Measurements from ENCODE around the gene PARD3. TPM values are rescaled to one million over a fixed set of nuclear protein-coding genes. Genes with fewer than 3 reads are reported as not detected.
"Not testable (repeated sequence)": the region's sequence is repeated elsewhere in the genome, so short reads cannot be mapped to it uniquely, and the experiment has no call there.

PARD3 gene
- total RNA-seq, 2 experiments from 2014 or later = 2.2 to 2.8 TPM

GRCh38 chr10:34748357-34748756, 66.7 kb downstream of the PARD3 start:
- intact Hi-C loops (cut with DNase I, micrococcal nuclease) = no loop called here
- H3K4me3 Mint-ChIP-seq = no peak overlapping the region
- ChIA-PET CTCF (interaction anchor here (0.6 to 1.2 kb wide), 2 partner anchors 15 to 54 kb away, joined by 3 to 4 read pairs; no protein-coding TSS in a partner anchor), POLR2A (no interaction called here)
- ATAC-seq (no peak), DNase-seq (no peak)
- no peaks in the 10 kb centered on the region for H3K4me1 Mint-ChIP-seq
- no peaks in the 10 kb centered on the region for H3K9me3 Mint-ChIP-seq (ENCODE audit: low read depth)
- peaks cover 7% of the 10 kb centered on the region for H3K27me3 Mint-ChIP-seq
- H3K36me3 Mint-ChIP-seq (ENCODE audit: low read depth) = no peaks in the 10 kb centered on the region
- H3K27ac Mint-ChIP-seq = no peak overlapping the region

- ChIA-PET POLR2A (no interaction called here), CTCF (no interaction called here)
- Mint-ChIP-seq H3K9me3 (ENCODE audit: low read depth) (no peaks in the 10 kb centered on the region), H3K27ac (no peak overlapping the region), H3K4me1 (no peaks in the 10 kb centered on the region), H3K27me3 (peaks cover 12% of the 10 kb centered on the region), H3K36me3 (ENCODE audit: low read depth) (no peaks in the 10 kb centered on the region), H3K4me3 (no peak overlapping the region)
- no peak for ATAC-seq
- no peak for DNase-seq
- intact Hi-C loops (cut with DNase I, micrococcal nuclease) = no loop called here
Measured at GRCh38 chr10:34746094-34746493, 69.0 kb downstream of the PARD3 start.

GRCh38 chr10:34745244-34745643, 69.9 kb downstream of the PARD3 start:
- Mint-ChIP-seq H3K27ac (no peak overlapping the region), H3K4me1 (no peaks in the 10 kb centered on the region), H3K9me3 (ENCODE audit: low read depth) (no peaks in the 10 kb centered on the region), H3K36me3 (ENCODE audit: low read depth) (no peaks in the 10 kb centered on the region), H3K4me3 (no peak overlapping the region), H3K27me3 (peaks cover 14% of the 10 kb centered on the region)
- no peak for ATAC-seq
- no peak for DNase-seq
- intact Hi-C loops (cut with DNase I, micrococcal nuclease) = no loop called here
- CTCF ChIA-PET = no interaction called here
- POLR2A ChIA-PET = no interaction called here

- ATAC-seq (no peak), DNase-seq (no peak)
- ChIA-PET POLR2A (no interaction called here), CTCF (no interaction called here)
- intact Hi-C loops (cut with DNase I, micrococcal nuclease) = no loop called here
- H3K27ac Mint-ChIP-seq = no peak overlapping the region
- H3K9me3 Mint-ChIP-seq (ENCODE audit: low read depth) = no peaks in the 10 kb centered on the region
- no peak overlapping the region for H3K4me3 Mint-ChIP-seq
- peaks cover 3% of the 10 kb centered on the region for H3K4me1 Mint-ChIP-seq
- peaks cover 2% of the 10 kb centered on the region for H3K36me3 Mint-ChIP-seq (ENCODE audit: low read depth)
- H3K27me3 Mint-ChIP-seq = peaks cover 17% of the 10 kb centered on the region
Measured at GRCh38 chr10:34744590-34744989, 70.5 kb downstream of the PARD3 start.

GRCh38 chr10:34743814-34744213, 71.3 kb downstream of the PARD3 start:
- Mint-ChIP-seq H3K27me3 (peaks cover 14% of the 10 kb centered on the region), H3K9me3 (ENCODE audit: low read depth) (no peaks in the 10 kb centered on the region), H3K36me3 (ENCODE audit: low read depth) (peaks cover 2% of the 10 kb centered on the region), H3K4me3 (no peak overlapping the region), H3K4me1 (peaks cover 3% of the 10 kb centered on the region), H3K27ac (no peak overlapping the region)
- ChIA-PET POLR2A (no interaction called here), CTCF (no interaction called here)
- DNase-seq (no peak), ATAC-seq (no peak)
- intact Hi-C loops (cut with DNase I, micrococcal nuclease) = no loop called here

GRCh38 chr10:34742456-34742855, 72.6 kb downstream of the PARD3 start:
- peaks cover 3% of the 10 kb centered on the region for H3K4me1 Mint-ChIP-seq
- ChIA-PET CTCF (no interaction called here), POLR2A (no interaction called here)
- ATAC-seq (no peak), DNase-seq (no peak)
- no peak overlapping the region for H3K4me3 Mint-ChIP-seq
- no peak overlapping the region for H3K27ac Mint-ChIP-seq
- peaks cover 18% of the 10 kb centered on the region for H3K27me3 Mint-ChIP-seq
- H3K9me3 Mint-ChIP-seq (ENCODE audit: low read depth) = no peaks in the 10 kb centered on the region
- intact Hi-C loops (cut with DNase I, micrococcal nuclease) = no loop called here
- peaks cover 2% of the 10 kb centered on the region for H3K36me3 Mint-ChIP-seq (ENCODE audit: low read depth)

- peaks cover 21% of the 10 kb centered on the region for H3K27me3 Mint-ChIP-seq
- H3K36me3 Mint-ChIP-seq (ENCODE audit: low read depth); intact Hi-C loops (cut with DNase I, micrococcal nuclease); POLR2A ChIA-PET; DNase-seq; H3K27ac Mint-ChIP-seq; H3K9me3 Mint-ChIP-seq (ENCODE audit: low read depth); H3K4me3 Mint-ChIP-seq; H3K4me1 Mint-ChIP-seq; ATAC-seq: not testable (repeated sequence)
- CTCF ChIA-PET = interaction anchor here (0.7 to 1.4 kb wide), 2 partner anchors 18 to 616 kb away, joined by 3 to 4 read pairs; no protein-coding TSS in a partner anchor
Measured at GRCh38 chr10:34741087-34741486, 74.0 kb downstream of the PARD3 start.

- intact Hi-C loops (cut with DNase I, micrococcal nuclease) = no loop called here
- CTCF ChIA-PET = interaction anchor here (0.5 to 1.4 kb wide), 2 partner anchors 15 to 17 kb away, joined by 3 read pairs; no protein-coding TSS in a partner anchor
- no peak overlapping the region for H3K27ac Mint-ChIP-seq
- H3K4me3 Mint-ChIP-seq = no peak overlapping the region
- DNase-seq = no peak
- peaks cover 3% of the 10 kb centered on the region for H3K4me1 Mint-ChIP-seq
- peaks cover 21% of the 10 kb centered on the region for H3K27me3 Mint-ChIP-seq
- H3K36me3 Mint-ChIP-seq (ENCODE audit: low read depth) = peaks cover 2% of the 10 kb centered on the region
- no peak for ATAC-seq
- POLR2A ChIA-PET = no interaction called here
- H3K9me3 Mint-ChIP-seq (ENCODE audit: low read depth) = no peaks in the 10 kb centered on the region
Measured at GRCh38 chr10:34740321-34740720, 74.8 kb downstream of the PARD3 start.

- no peak for DNase-seq
- POLR2A ChIA-PET = no interaction called here
- no peaks in the 10 kb centered on the region for H3K9me3 Mint-ChIP-seq (ENCODE audit: low read depth)
- H3K4me1 Mint-ChIP-seq = peaks cover 3% of the 10 kb centered on the region
- peaks cover 21% of the 10 kb centered on the region for H3K27me3 Mint-ChIP-seq
- intact Hi-C loops (cut with DNase I, micrococcal nuclease) = no loop called here
- ATAC-seq = no peak
- H3K4me3 Mint-ChIP-seq = no peak overlapping the region
- H3K36me3 Mint-ChIP-seq (ENCODE audit: low read depth) = peaks cover 2% of the 10 kb centered on the region
- no peak overlapping the region for H3K27ac Mint-ChIP-seq
- CTCF ChIA-PET = interaction anchor here (0.5 to 1.4 kb wide), 2 partner anchors 16 kb away, joined by 3 read pairs; no protein-coding TSS in a partner anchor
Measured at GRCh38 chr10:34739915-34740314, 75.2 kb downstream of the PARD3 start.

GRCh38 chr10:34737772-34738169, 77.3 kb downstream of the PARD3 start:
- H3K4me3 Mint-ChIP-seq = no peak overlapping the region
- H3K9me3 Mint-ChIP-seq (ENCODE audit: low read depth) = no peaks in the 10 kb centered on the region
- POLR2A ChIA-PET = no interaction called here
- no peak for ATAC-seq
- H3K27ac Mint-ChIP-seq = no peak overlapping the region
- intact Hi-C loops (cut with DNase I, micrococcal nuclease) = no loop called here
- no peak for DNase-seq
- H3K27me3 Mint-ChIP-seq = peaks cover 16% of the 10 kb centered on the region
- peaks cover 2% of the 10 kb centered on the region for H3K36me3 Mint-ChIP-seq (ENCODE audit: low read depth)
- CTCF ChIA-PET = no interaction called here
- peaks cover 5% of the 10 kb centered on the region for H3K4me1 Mint-ChIP-seq

GRCh38 chr10:34736976-34737771, 77.9 kb downstream of the PARD3 start:
- POLR2A ChIA-PET = no interaction called here
- Mint-ChIP-seq H3K36me3 (ENCODE audit: low read depth) (peaks cover 2% of the 10 kb centered on the region), H3K27ac (no peak overlapping the region), H3K4me1 (peaks cover 5% of the 10 kb centered on the region), H3K4me3 (no peak overlapping the region), H3K27me3 (peaks cover 16% of the 10 kb centered on the region), H3K9me3 (ENCODE audit: low read depth) (no peaks in the 10 kb centered on the region)
- no peak for DNase-seq
- ATAC-seq = no peak
- CTCF ChIA-PET = no interaction called here
- intact Hi-C loops (cut with DNase I, micrococcal nuclease) = no loop called here

GRCh38 chr10:34734918-34735317, 80.2 kb downstream of the PARD3 start:
- intact Hi-C loops (cut with DNase I, micrococcal nuclease) = no loop called here
- peaks cover 2% of the 10 kb centered on the region for H3K36me3 Mint-ChIP-seq (ENCODE audit: low read depth)
- H3K27ac Mint-ChIP-seq = no peak overlapping the region
- no peaks in the 10 kb centered on the region for H3K9me3 Mint-ChIP-seq (ENCODE audit: low read depth)
- no peak overlapping the region for H3K4me3 Mint-ChIP-seq
- peaks cover 12% of the 10 kb centered on the region for H3K27me3 Mint-ChIP-seq
- ChIA-PET CTCF (no interaction called here), POLR2A (no interaction called here)
- DNase-seq (no peak), ATAC-seq (no peak)
- peaks cover 5% of the 10 kb centered on the region for H3K4me1 Mint-ChIP-seq

Measured in activated CD4-positive, alpha-beta T cell treated with anti-CD3 and anti-CD28 coated beads for 36 hours (primary cell).